ENCODE results near the gene TCHHL1.
"Not testable (repeated sequence)": the region's sequence is repeated elsewhere in the genome, so short reads cannot be mapped to it uniquely, and the experiment has no call there.

The TCHHL1 gene

DNA sequence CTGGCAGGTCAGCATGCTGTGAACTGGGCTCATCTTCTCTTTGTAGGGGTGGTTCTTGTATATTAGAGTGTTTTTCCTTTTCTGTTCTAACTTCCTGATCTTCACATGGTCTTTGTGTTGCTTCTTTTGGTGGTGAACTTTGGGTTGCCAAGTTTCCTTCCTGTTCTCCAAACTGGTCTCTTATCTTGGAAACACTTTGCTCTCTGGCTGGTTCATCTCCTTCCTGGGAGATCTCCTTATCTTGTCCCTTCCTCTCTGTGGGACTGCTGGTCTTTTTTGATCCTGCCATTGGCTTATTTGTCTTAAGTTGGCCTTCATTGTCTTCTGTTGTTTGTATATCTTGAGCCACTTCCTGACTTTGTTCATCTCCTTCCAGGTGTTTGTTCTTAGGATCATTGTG lies 2.1 kb downstream of the TCHHL1 start:
- DNase-seq (ENCODE audit: low read depth): no peak

DNA sequence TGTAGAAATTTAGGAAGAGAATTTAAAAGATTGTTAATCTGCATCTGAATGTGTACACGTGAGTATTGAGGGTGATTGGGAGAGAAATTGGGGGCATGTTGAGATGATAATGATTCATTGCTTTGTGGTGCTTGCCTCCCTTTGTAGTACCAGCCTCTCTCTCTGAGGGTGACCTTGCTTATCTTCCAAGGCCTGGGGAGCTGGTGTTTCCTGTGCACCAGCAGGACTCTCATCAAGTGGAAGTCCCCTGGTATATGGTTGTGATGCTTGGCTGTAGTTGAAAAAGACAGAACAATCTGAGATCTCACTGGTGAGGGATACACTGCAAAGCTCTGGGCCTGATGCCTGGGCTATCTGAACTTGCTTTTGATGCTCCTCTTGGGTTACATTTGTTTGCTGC lies 4.0 kb downstream of the TCHHL1 start:
- no peak for DNase-seq (ENCODE audit: low read depth)

DNA sequence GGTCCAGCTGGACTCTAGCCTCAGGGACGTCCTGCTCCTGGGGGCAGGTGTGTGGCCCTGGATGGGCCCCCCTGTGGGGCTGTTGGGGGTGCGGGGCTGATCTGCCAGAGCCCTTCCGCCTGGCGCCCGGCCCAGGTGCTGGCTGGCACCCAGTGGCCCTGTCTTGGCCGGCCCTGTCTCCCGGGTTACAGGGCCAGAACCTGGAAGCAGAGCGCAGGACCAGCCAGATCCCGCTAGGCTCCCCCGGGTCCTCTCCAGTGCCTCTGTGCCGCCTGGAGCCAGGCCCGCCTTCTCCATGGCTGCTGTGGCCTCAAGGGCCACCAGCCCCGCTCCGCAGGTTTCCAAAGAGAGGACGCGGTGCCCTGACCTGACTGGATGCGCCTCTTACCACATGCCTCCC lies 7.8 kb downstream of the TCHHL1 start:
- DNase-seq (ENCODE audit: low read depth): not testable (repeated sequence)

GRCh38 chr1:152080494-152080893 lies 8.4 kb downstream of the TCHHL1 start:
- DNase-seq (ENCODE audit: low read depth): not testable (repeated sequence)

- DNase-seq (ENCODE audit: low read depth): no peak
These were observed 9.9 kb downstream of the TCHHL1 start for GRCh38 chr1:152078831-152079441.

DNA sequence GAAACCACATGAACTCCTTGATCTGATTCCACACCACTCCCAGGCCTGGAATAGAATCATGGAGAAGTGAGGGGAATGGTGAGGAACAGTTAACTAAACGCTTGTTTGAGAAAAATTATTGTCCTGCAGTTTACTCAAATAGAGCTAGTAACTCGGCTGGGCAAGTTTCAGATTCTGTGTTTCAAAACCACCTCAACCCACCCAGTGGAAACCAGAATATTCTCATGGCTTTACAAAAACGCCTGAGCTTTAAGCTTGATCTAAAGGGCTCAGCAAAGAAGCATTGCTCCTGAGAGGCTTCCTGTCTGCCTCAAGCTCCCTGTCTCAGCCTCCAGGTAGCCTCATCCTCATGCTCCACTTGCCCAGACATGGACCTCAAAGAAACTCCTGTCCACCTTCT lies 16.6 kb downstream of the TCHHL1 start:
- no peak for DNase-seq (ENCODE audit: low read depth)

DNA sequence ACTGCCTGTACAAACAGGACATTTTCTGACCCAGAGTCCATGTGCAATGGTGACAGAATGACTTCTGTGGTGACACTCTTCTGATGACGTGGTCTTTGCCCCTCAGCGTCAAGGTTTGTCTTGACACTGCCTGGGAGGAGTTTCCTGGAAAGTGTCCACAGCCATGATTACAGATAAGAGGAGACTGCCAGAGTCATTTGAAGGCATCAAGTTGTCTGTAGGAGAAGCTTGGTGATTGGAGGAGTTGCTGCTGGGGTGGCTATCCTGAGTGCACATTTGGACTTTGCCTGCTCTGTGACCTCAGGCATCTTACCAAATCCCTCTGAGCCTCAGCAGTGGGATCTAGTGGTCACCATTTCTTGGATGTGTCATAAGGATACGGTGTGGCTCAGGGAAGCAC lies 17.7 kb downstream of the TCHHL1 start:
- no peak for DNase-seq (ENCODE audit: low read depth)

DNA sequence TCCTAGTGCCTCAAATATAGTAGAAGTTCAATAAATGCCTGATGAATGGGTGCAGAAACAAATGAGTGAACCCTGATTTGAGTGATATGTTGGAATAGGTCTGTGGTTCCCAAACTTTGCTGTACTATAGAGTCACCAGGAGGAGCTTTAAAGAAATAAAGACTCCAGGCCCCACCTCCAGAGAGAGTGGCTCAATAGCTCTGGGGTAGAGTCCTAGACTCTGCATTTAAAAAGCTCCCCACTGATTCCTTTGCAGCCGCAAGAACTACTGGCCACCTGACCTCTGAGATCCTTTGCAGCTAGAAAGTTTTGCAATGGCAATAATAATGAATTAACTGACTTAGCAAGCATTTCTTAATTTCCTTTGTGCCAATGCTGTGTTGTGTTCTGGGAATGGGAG lies 20.9 kb downstream of the TCHHL1 start:
- DNase-seq (ENCODE audit: low read depth): no peak

- DNase-seq (ENCODE audit: low read depth): no peak
These were observed 21.7 kb downstream of the TCHHL1 start for GRCh38 chr1:152067150-152067549.

- no peak for DNase-seq (ENCODE audit: low read depth)
These were observed 26.9 kb downstream of the TCHHL1 start for GRCh38 chr1:152061952-152062351.

DNA sequence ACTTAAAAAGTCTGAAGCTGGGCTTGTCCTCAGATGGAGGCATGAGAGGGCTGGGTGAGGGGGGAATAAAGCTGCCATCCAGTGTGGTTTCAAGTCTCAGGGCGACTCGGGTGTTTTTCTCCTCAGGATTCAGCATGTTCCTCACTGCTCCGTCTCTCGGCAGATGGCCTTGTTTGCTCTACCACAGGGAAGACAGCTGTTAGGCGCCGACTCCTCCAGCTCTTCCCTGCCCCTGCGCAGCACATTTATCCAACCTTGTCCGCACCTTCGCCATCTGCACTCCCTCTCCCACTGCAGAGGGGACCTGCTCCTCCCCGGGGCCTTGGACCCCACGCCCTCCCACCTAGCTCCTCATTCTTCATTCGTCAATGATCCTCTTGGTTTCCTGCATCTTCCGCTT lies 35.5 kb downstream of the TCHHL1 start:
- no peak for DNase-seq (ENCODE audit: low read depth)

- peak; percentile 70 for DNase-seq (ENCODE audit: low read depth)
These were observed 36.3 kb downstream of the TCHHL1 start for GRCh38 chr1:152052606-152053005.

GRCh38 chr1:152050886-152051675 lies 37.8 kb downstream of the TCHHL1 start:
- DNase-seq (ENCODE audit: low read depth): no peak

DNA sequence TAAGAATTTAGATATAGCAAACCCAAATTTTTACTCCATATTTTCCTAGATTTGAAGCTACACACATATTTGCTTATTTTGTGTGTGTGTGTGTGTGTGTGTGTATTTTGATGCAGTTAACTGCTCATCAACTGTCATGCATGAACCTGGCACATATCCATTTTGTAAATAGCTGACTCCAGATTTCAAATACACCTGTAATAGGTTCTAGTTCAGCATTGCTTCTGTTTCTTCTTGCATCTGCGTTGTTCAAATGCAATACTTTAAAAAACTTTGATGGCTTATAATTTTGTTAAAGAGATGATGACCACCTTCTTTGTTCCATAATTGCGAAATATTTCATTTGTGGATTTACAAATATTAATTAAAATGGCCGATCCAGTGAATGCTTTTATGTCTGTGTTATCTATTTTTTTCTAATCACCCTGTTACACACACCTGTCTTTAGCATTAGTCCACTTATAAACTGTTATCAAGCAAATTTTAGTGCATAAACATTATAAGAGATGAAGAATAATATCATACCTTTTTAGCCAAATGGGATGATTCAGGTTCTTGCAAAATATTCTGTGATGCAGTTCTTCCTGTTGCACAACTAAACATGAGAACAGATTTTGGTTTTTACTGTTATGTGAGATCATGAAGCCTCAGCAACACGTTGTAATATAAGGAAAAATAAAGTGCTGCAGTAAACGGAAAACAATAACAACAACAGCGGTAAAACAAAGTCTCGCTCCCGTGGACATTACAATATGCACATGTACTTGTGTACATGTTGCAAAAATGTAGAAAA lies 39.4 kb downstream of the TCHHL1 start:
- DNase-seq (ENCODE audit: low read depth): no peak

DNA sequence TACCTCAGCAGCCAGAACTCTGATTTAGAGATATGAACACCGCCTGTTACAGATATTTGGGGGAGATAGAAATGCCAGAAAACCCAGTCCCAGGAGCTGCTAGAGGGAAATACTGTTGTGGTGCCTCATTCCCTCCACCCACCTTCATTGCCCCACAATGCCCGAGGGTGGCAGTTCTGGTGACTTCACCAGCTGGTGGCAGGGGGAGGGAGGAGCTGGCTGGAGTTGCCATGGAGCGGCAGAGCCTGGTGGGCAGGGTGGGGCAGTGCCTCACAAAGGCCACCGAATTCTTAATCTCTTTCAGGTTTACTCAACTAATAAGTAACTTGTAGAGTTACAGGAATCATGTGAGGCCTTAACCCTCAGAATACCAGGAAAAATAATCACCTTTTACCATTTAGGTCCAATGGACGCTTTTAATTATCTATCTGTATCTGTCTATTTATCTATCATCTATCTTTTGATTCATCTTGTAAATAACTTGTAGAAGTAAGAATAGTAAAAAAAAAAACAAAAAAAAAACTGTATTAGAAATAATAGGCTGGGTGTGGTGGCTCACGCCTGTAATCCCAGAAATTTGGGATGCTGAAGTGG lies 40.4 kb downstream of the TCHHL1 start:
- DNase-seq (ENCODE audit: low read depth): peak; percentile 54

DNA sequence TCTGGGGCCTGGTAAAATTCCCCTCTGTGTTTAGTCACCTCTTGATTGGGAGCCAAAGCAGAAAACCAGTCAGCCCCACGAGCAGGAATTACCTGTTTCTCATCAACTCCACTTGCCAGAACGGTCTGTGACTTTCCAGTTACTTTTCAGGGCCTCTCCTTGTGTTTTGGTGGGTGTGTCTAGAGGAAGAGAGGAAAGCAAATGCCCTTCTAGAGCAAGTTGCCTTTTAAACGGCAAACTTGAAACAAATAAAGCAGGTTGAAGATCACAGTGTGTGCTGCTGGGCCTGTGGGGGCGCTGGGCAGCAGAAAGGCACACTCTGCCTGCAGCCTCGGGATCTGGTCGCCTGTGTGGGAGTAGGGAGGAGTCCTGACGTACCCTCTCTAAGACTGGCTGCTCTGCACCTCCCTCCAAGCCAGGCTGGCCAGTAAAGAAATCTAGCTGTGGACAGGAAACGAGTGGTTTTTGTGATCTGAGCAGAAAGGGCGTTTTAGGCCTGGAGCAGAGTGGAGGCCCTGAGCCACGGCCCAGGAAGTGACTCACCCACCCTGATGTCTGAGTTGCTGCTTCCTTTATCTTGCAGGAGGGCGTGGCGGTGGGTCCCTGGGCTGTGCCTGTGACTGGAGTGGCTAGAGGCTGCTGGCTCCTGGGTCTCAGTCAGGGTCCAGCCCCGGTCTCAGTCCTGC lies 41.0 kb downstream of the TCHHL1 start:
- DNase-seq (ENCODE audit: low read depth): peak; percentile 79

DNA sequence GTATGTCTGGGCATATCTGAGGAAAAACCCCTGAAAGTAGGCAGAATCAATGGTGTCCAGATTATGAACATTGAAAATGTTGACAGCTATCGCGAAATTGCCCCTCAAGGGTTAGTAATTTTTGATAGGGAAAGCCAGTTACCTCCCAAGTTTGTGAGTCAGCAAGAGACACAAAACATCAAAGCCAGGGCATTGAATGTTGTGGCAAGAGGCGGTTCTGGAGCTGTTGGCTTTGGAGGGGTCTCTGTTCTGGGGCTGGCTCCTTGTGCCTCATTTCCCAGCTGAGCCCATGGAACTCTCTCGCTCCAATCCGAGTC lies 41.5 kb downstream of the TCHHL1 start:
- DNase-seq (ENCODE audit: low read depth): no peak

- DNase-seq (ENCODE audit: low read depth): no peak
These were observed 44.5 kb downstream of the TCHHL1 start for GRCh38 chr1:152044386-152044785.

DNA sequence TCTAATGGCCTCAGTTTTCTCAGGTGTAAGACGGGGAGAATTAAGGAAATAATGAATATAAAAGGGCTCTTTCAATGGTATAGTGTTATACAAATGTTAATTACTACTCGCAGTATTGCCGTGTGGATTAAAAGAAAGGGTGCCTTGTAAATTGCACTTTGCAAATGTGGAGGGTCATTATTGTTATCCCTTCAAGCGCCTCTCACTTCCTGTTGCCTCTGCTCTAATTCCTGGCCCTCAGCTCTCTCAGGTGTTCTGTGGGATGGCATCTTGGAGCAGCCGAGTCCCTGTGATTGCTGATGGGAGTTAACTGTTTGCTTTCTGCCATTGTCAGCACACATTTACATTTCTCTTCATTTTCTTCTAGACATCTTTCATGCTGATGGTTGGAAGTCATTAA lies 45.0 kb downstream of the TCHHL1 start:
- DNase-seq (ENCODE audit: low read depth): no peak

DNA sequence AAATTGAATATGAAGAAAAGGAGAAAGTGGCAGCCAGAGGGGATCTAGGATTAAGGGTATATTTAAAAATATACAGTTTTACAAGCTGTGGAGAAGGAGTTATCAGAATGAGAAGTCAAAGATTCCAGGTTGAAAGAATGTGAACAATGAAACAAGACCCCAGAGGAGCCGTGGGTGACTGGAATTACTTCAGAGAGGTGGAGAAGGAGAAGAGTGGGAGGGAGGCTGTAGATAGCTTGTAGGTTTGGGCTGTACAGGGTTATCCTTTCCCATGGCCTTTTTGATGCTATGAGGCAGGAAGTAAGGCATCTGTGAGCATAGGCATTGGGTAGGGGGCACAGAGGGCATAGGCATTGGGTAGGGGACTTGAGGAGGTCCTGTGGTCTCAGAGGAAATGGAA lies 46.8 kb downstream of the TCHHL1 start:
- DNase-seq (ENCODE audit: low read depth): no peak

GRCh38 chr1:152039886-152040285 lies 49.0 kb downstream of the TCHHL1 start:
- no peak for DNase-seq (ENCODE audit: low read depth)

DNA sequence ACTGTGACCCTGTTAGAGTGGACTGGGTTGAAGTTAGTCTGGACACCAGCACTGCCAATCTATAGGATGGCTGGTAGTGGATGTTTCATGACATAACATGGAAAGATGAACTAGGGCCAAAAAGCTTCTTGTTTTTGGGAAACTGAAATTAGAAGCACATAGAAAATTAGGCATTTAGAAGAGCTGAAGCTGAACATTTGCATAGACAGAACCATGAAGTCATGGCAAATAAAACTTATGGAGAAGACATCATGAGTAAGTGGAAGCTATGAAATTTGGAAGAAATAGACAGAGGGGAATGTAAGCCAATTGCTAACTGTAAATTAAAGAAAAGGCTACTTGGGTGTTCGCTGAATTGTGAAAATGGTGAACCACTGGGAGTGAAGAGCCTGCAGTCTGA lies 49.4 kb downstream of the TCHHL1 start:
- no peak for DNase-seq (ENCODE audit: low read depth)

Data from activated T-cell treated with anti-CD3 and anti-CD28 coated beads for 48 hours (primary cell).